Thoracic aorta (tissue), 2 donors: ENCODE data around the gene ODF2. TPM values are rescaled to one million over a fixed set of nuclear protein-coding genes. Genes with fewer than 3 reads are reported as not detected.
"Not testable (repeated sequence)": the region's sequence is repeated elsewhere in the genome, so short reads cannot be mapped to it uniquely, and the experiment has no call there.

Experiments used
- ATAC-seq: fragments of 150-250 bp; one replicate; pipeline ENCODE4 v1.8.0; 2017; ENCODE audit warnings: low read depth; ENCODE audit not compliant: insufficient number of reproducible peaks, low FRiP score
- DNase-seq: peaks from one replicate; pipeline ENCODE4 v3.0.0-alpha.2; 2020; ENCODE audit warnings: low spot score
- H3K27ac ChIP-seq, 2 donors: fragments of 200-600 bp; sonication (generic); 1 replicate in 1 of 2; 2 replicates in 1 of 2; pipeline ENCODE4 v1.5.1; 2016; ENCODE audit warnings: mild to moderate bottlenecking in 2 of 2, moderate library complexity in 2 of 2
- H3K27me3 ChIP-seq: fragments of 200-600 bp; sonication (generic); replicated peaks from 2 replicates; pipeline ENCODE4 v1.6.0; 2016; ENCODE audit warnings: mild to moderate bottlenecking; ENCODE audit not compliant: insufficient read depth
- H3K36me3 ChIP-seq: fragments of 200-600 bp; sonication (generic); one replicate; pipeline ENCODE4 v1.5.1; 2016
- H3K4me1 ChIP-seq, 2 donors: fragments of 200-600 bp; sonication (generic); 1 replicate in 1 of 2; 2 replicates in 1 of 2; pipeline versions ENCODE4 v1.5.1 to v1.6.0; 2016; ENCODE audit warnings: low read depth in 2 of 2, mild to moderate bottlenecking in 1 of 2; ENCODE audit not compliant: control insufficient read depth in 1 of 2
- H3K4me3 ChIP-seq: fragments of 200-600 bp; sonication (generic); 2 replicates; pipeline ENCODE4 v1.5.1; 2016; ENCODE audit warnings: mild to moderate bottlenecking
- H3K9me3 ChIP-seq: fragments of 200-600 bp; sonication (generic); 2 replicates; pipeline ENCODE4 v1.5.1; 2016
- CTCF ChIP-seq: fragments of 200-600 bp; sonication (generic); IDR thresholded peaks from one replicate; pipeline ENCODE4 v1.5.1; 2019; ENCODE audit warnings: antibody characterized with exemption
- total RNA-seq, 2 donors: library from RNA; depleted of rRNA; stranded (reverse); fragments of >200 nt; gene quantifications; one replicate each; pipeline versions ENCODE4 v1.1.0 to v1.2.3, GENCODE V29; 2016

ODF2 gene
- total RNA-seq, 2 donors from 2014 or later: 22.5 to 36.5 TPM

GRCh38 chr9:128504485-128505413, 48.9 kb downstream of the ODF2 start, which contains the start of gene GLE1:
GLE1 (plus strand) TSS chr9:128504719; CDS start chr9:128504806, 87 bp downstream.
- H3K27me3 ChIP-seq: no peaks in the 10 kb centered on the region
- peak; percentile 64 for ATAC-seq
- TF ChIP-seq CTCF: no peak

DNA sequence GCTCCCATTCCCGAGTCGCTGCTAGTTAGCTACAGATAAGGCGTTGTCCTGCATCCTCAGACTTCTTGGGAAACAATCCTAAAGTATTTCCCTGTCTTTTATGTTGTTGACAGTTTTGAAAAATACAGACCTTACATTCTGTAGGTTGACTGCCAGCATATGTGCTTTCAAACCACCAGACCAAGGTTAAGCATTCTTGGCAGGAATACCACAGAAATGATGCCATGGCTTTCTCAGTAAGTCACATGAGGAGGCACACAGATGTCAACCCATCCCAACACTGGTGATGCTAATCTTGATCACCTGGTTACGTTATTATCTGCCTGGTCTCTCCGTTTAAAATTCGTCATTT, 49.6 kb downstream of the ODF2 start:
- no peak for TF ChIP-seq CTCF
- ATAC-seq (no peak), DNase-seq (no peak)
- no peaks in the 10 kb centered on the region for H3K9me3 ChIP-seq
- no peaks in the 10 kb centered on the region for H3K27me3 ChIP-seq
- H3K36me3 ChIP-seq: peaks cover 10% of the 10 kb centered on the region
- H3K27ac ChIP-seq: no peak overlapping the region
- peak overlapping the region; percentile 97 for H3K4me3 ChIP-seq
- peaks cover 36 to 49% of the 10 kb centered on the region in 2 donors for H3K4me1 ChIP-seq

More at GRCh38 chr9:128504485-128505413, 48.9 kb downstream of the ODF2 start, which contains the start of gene GLE1:
- Histone ChIP-seq H3K9me3 (no peaks in the 10 kb centered on the region), H3K36me3 (peaks cover 10% of the 10 kb centered on the region), H3K4me3 (peak within 1 kb of the TSS; percentile 97), H3K4me1 (peaks cover 41 to 55% of the 10 kb centered on the region in 2 donors), H3K27ac (peak within 1 kb of the TSS; percentile 75 to 89)
- peak; percentile 73 for DNase-seq

GRCh38 chr9:128505906-128506305, 50.1 kb downstream of the ODF2 start:
- peak overlapping the region; percentile 97 for H3K4me3 ChIP-seq
- not testable (repeated sequence) for H3K27ac ChIP-seq, H3K9me3 ChIP-seq, DNase-seq, H3K27me3 ChIP-seq, ATAC-seq
- peaks cover 10% of the 10 kb centered on the region for H3K36me3 ChIP-seq
- peaks cover 31 to 44% of the 10 kb centered on the region in 2 donors for H3K4me1 ChIP-seq

- ATAC-seq (no peak), DNase-seq (no peak)
- Histone ChIP-seq H3K4me3 (no peak overlapping the region), H3K36me3 (peaks cover 34% of the 10 kb centered on the region), H3K27me3 (no peaks in the 10 kb centered on the region), H3K27ac (no peak overlapping the region), H3K9me3 (no peaks in the 10 kb centered on the region), H3K4me1 (no peaks in the 10 kb centered on the region)
- no peak for TF ChIP-seq CTCF
Measured at GRCh38 chr9:128512820-128513219, 57.0 kb downstream of the ODF2 start.

- Histone ChIP-seq H3K27ac (no peak overlapping the region), H3K4me3 (no peak overlapping the region), H3K9me3 (no peaks in the 10 kb centered on the region), H3K4me1 (no peaks in the 10 kb centered on the region), H3K27me3 (no peaks in the 10 kb centered on the region), H3K36me3 (peaks cover 39% of the 10 kb centered on the region)
- DNase-seq (no peak), ATAC-seq (no peak)
- no peak for TF ChIP-seq CTCF
Measured at GRCh38 chr9:128521956-128522355, 66.2 kb downstream of the ODF2 start.
